GM23338 (cell line): ENCODE results near the gene ZCCHC24. TPM values are rescaled to one million over a fixed set of nuclear protein-coding genes. Genes with fewer than 3 reads are reported as not detected.

Source experiments
- ATAC-seq: fragments of 200-7000 bp; cut with Tn5 transposase; 3 replicates; pipeline ENCODE4 v1.9.1; 2020
- DNase-seq: peaks from one replicate; pipeline ENCODE4 v3.0.0-alpha.2; 2015; ENCODE audit warnings: low spot score
- H2AFZ ChIP-seq: fragments of 200-600 bp; sonication (generic); 2 replicates; pipeline ENCODE4 v1.8.0; 2016; ENCODE audit warnings: antibody characterized with exemption, mild to moderate bottlenecking, moderate library complexity
- H3F3A ChIP-seq: fragments of 200-600 bp; sonication (generic); replicated peaks from 2 replicates; pipeline ENCODE4 v1.8.0; 2017; ENCODE audit warnings: antibody characterized with exemption, mixed run types, low read depth
- H3K27ac ChIP-seq: fragments of 200-600 bp; sonication (generic); 2 replicates; pipeline ENCODE4 v1.6.1; 2016; ENCODE audit warnings: low read depth
- H3K27me3 ChIP-seq: fragments of 200-600 bp; sonication (generic); 2 replicates; pipeline ENCODE4 v1.8.0; 2016; ENCODE audit warnings: mild to moderate bottlenecking, mixed run types, moderate library complexity; ENCODE audit not compliant: insufficient read depth
- H3K36me3 ChIP-seq: fragments of 200-600 bp; sonication (generic); 2 replicates; pipeline ENCODE4 v1.8.0; 2016; ENCODE audit warnings: mild to moderate bottlenecking; ENCODE audit not compliant: insufficient read depth
- H3K4me1 ChIP-seq: fragments of 200-600 bp; sonication (generic); 2 replicates; pipeline ENCODE4 v1.8.0; 2016; ENCODE audit warnings: mild to moderate bottlenecking, moderate library complexity; ENCODE audit not compliant: insufficient read depth
- H3K4me2 ChIP-seq: fragments of 200-600 bp; sonication (generic); 2 replicates; pipeline ENCODE4 v1.7.1; 2017; ENCODE audit warnings: mixed run types
- H3K4me3 ChIP-seq: fragments of 200-600 bp; sonication (generic); 2 replicates; pipeline ENCODE4 v1.6.1; 2016; ENCODE audit warnings: mixed run types
- H3K79me2 ChIP-seq: fragments of 200-600 bp; sonication (generic); replicated peaks from 2 replicates; pipeline ENCODE4 v1.8.0; 2017; ENCODE audit warnings: mild to moderate bottlenecking; ENCODE audit not compliant: insufficient read depth
- H3K9me2 ChIP-seq: fragments of 200-600 bp; sonication (generic); 2 replicates; pipeline ENCODE4 v1.8.0; 2017; ENCODE audit not compliant: insufficient read depth
- H4K20me1 ChIP-seq: fragments of 200-600 bp; sonication (generic); replicated peaks from 2 replicates; pipeline ENCODE4 v1.8.0; 2017; ENCODE audit warnings: mild to moderate bottlenecking; ENCODE audit not compliant: insufficient read depth
- H3K27ac Mint-ChIP-seq: 2 replicates; pipeline ENCODE4 v1.8.0; 2020; ENCODE audit warnings: inconsistent platforms, mild to moderate bottlenecking, moderate library complexity, mixed read lengths
- H3K27me3 Mint-ChIP-seq: 3 replicates; pipeline ENCODE4 v1.8.0; 2022; ENCODE audit warnings: low read depth, mild to moderate bottlenecking, moderate library complexity, mixed read lengths, inconsistent platforms; ENCODE audit not compliant: insufficient read depth, poor library complexity
- H3K36me3 Mint-ChIP-seq: 3 replicates; pipeline ENCODE4 v1.8.0; 2021; ENCODE audit warnings: low read depth, mild to moderate bottlenecking, inconsistent platforms, moderate library complexity, mixed read lengths
- H3K4me1 Mint-ChIP-seq: 3 replicates; pipeline ENCODE4 v1.8.0; 2020; ENCODE audit warnings: mild to moderate bottlenecking, inconsistent platforms, mixed read lengths
- H3K4me3 Mint-ChIP-seq: 3 replicates; pipeline ENCODE4 v1.8.0; 2021; ENCODE audit warnings: moderate library complexity, mild to moderate bottlenecking, inconsistent platforms, mixed read lengths
- H3K9me3 Mint-ChIP-seq: 3 replicates; pipeline ENCODE4 v1.8.0; 2020; ENCODE audit warnings: moderate library complexity, mild to moderate bottlenecking, inconsistent platforms, mixed read lengths
- EZH2 ChIP-seq: fragments of 200-600 bp; sonication (generic); IDR thresholded peaks from one replicate; pipeline ENCODE4 v1.8.0; 2017; ENCODE audit warnings: antibody characterized with exemption, mild to moderate bottlenecking, low read depth; ENCODE audit not compliant: unreplicated experiment
- JUNB ChIP-seq: IDR thresholded peaks from one replicate; pipeline ENCODE4 v1.6.1; 2016; ENCODE audit warnings: antibody characterized with exemption; ENCODE audit not compliant: unreplicated experiment
- STAT1 ChIP-seq: IDR thresholded peaks from one replicate; pipeline ENCODE4 v1.6.1; 2016; ENCODE audit warnings: antibody characterized with exemption; ENCODE audit not compliant: unreplicated experiment
- ZNF462 ChIP-seq: fragments of 250-450 bp; sonication (Bioruptor Pico); IDR thresholded peaks from 2 replicates; pipeline ENCODE4 v1.5.0; 2020; ENCODE audit warnings: mild to moderate bottlenecking, moderate library complexity
- polyA plus RNA-seq: library from polyadenylated mRNA; unstranded; fragments of >200 nt; fragmentation: Nextera tagmentation; extraction: Ambion mirVana; gene quantifications from 2 replicates; pipeline ENCODE4 v1.2.1, GENCODE V29; 2016
- total RNA-seq: library from RNA; depleted of rRNA; stranded (reverse); fragments of >200 nt; shearing (Covaris generic); gene quantifications from 2 replicates; pipeline ENCODE4 v1.2.3, GENCODE V29; 2014
- TF ChIP-seq, protein P1 (sequence below): IDR thresholded peaks from 2 replicates; pipeline ENCODE4 v1.6.1; 2016; ENCODE audit warnings: antibody characterized with exemption

Gene ZCCHC24
- total and polyA plus RNA-seq, 2 experiments from 2014 or later, result 2.0 to 10.1 TPM

GRCh38 chr10:79349072-79349491 is 96.3 kb downstream of the ZCCHC24 start (continued):
- TF ChIP-seq, protein P1, sequence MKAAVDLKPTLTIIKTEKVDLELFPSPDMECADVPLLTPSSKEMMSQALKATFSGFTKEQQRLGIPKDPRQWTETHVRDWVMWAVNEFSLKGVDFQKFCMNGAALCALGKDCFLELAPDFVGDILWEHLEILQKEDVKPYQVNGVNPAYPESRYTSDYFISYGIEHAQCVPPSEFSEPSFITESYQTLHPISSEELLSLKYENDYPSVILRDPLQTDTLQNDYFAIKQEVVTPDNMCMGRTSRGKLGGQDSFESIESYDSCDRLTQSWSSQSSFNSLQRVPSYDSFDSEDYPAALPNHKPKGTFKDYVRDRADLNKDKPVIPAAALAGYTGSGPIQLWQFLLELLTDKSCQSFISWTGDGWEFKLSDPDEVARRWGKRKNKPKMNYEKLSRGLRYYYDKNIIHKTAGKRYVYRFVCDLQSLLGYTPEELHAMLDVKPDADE, result no peak
- no peak for TF ChIP-seq EZH2

- Mint-ChIP-seq H3K27me3 (peaks cover 2% of the 10 kb centered on the region), H3K4me3 (peak overlapping the region; percentile 81), H3K4me1 (peaks cover 11% of the 10 kb centered on the region; the same call in 1 of the 3 replicates), H3K9me3 (no peaks in the 10 kb centered on the region), H3K27ac (no peak overlapping the region), H3K36me3 (peaks cover 44% of the 10 kb centered on the region)
- H3K4me3 ChIP-seq, result peak overlapping the region; percentile 75
- TF ChIP-seq ZNF462 (CRISPR knock-in tag), result no peak
- TF ChIP-seq EZH2, result no peak
- no peak for TF ChIP-seq STAT1
- no peak for TF ChIP-seq JUNB
- no peak overlapping the region for H3K27ac ChIP-seq
- peaks cover 16% of the 10 kb centered on the region; the same call in 1 of the 2 replicates for H4K20me1 ChIP-seq
- DNase-seq (no peak), ATAC-seq (no peak)
- H3K79me2 ChIP-seq, result peaks cover 11% of the 10 kb centered on the region
- no peaks in the 10 kb centered on the region for H3K9me2 ChIP-seq
- peaks cover 7% of the 10 kb centered on the region for H3F3A ChIP-seq
- peaks cover 7% of the 10 kb centered on the region for H3K4me1 ChIP-seq
- peak overlapping the region; percentile 86 for H3K4me2 ChIP-seq
- no peaks in the 10 kb centered on the region; the same call in 1 of the 2 replicates for H3K36me3 ChIP-seq
- H2AFZ ChIP-seq, result no peak overlapping the region
- H3K27me3 ChIP-seq, result no peaks in the 10 kb centered on the region
Measured at GRCh38 chr10:79348640-79348988, 96.8 kb downstream of the ZCCHC24 start.
